IPS-NIHi7 (cell line): Measurements from ENCODE around the gene VENTX.

Source experiments
- DNase-seq: peaks from one replicate; pipeline ENCODE4 v3.0.0; 2012; ENCODE audit warnings: mixed read lengths; ENCODE audit errors: extremely low spot score

Gene VENTX

GRCh38 chr10:133285217-133285616, 47.6 kb downstream of the VENTX start:
- DNase-seq, result no peak

DNA sequence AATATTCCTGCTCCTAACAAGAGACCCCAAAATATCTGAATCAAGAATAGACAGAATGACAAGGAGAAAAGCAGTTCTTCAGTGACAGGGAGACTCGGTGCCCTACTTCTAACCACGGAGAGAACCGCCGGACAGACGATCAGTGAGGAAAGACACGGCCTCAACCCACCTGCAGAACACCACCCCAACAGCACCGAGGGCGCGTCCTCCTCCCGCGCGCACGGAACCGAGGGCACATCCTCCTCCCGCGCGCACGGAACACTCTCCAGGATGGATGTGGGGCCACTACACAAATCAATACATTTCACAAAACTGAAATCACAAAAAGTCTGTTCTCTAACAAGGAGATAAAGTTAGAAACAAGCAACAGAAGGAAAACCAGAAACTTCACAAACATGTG, 48.7 kb downstream of the VENTX start:
- DNase-seq, result no peak

GRCh38 chr10:133287832-133288500, 50.3 kb downstream of the VENTX start:
- DNase-seq, result no peak

DNA sequence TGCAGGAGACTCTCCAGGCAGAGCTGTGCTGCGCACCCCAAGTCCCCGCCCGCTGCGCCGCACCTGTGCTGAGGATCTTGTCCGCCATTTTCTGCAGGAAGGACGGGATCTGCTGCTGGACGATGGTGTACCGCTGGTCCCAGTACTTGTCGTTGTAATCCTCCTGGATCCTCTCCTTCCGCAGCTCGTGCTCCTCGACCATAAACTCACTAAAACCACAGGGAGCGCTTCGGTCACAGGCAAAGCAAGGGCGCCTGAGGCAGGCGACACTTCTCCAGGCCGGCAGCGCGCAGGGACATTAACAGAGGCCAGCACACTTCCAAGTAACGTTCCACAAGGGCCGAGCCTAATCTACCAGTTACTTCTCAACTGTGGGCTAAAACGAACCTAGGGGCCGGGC, 52.1 kb downstream of the VENTX start:
- DNase-seq, result no peak
